KOPT-K1 (cell line): ENCODE results near the gene LILRA2.

ENCODE experiments used
- H3K27ac ChIP-seq: fragments of 200-600 bp; sonication (generic); 2 replicates; pipeline ENCODE4 v1.5.1; 2016; ENCODE audit warnings: antibody characterized with exemption, mild to moderate bottlenecking, low read depth, low read length; ENCODE audit not compliant: poor library complexity, severe bottlenecking
- H3K36me3 ChIP-seq: fragments of 200-600 bp; sonication (generic); 2 replicates; pipeline ENCODE4 v1.5.1; 2017; ENCODE audit warnings: antibody characterized with exemption, mild to moderate bottlenecking, low read length, moderate library complexity; ENCODE audit not compliant: insufficient read depth
- H3K9me3 ChIP-seq: fragments of 200-600 bp; sonication (generic); 2 replicates; pipeline ENCODE4 v1.5.1; 2017; ENCODE audit warnings: antibody characterized with exemption, low read length, mild to moderate bottlenecking; ENCODE audit not compliant: insufficient read depth, poor library complexity, severe bottlenecking

Gene LILRA2

DNA sequence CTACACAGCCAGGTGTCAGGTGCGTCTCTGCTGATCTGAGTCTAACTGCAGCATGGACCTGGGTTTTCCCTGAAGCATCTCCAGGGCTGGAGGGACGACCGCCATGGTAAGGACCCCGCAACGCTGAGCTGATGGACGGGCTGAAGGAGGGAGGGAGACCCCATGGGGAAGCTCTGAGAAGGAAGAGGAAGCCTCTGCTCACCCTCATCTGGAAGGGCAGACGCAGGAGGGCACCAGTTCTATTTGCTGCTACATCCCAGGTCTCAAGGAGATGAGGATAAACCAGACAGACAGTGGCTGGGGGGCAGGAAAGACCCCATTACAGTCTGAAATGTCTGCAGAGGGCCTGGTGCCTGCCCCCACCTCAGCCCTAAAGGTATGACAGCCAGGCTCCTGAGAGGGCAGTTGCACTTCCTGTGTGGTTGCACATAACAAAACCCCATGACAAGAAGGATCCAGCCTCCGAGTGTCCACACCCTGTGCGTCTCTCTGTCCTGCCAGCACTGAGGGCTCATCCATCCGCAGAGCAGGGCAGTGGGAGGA, at the start of gene LILRA2:
LILRA2 (plus strand) TSS at position 461 of the 543 bp plus-strand sequence. CDS start 89 bp downstream, outside the sequence.
- H3K9me3 ChIP-seq: no peaks in the 10 kb centered on the region
- H3K36me3 ChIP-seq: no peaks in the 10 kb centered on the region
- H3K27ac ChIP-seq: no peak within 1 kb of the TSS

DNA sequence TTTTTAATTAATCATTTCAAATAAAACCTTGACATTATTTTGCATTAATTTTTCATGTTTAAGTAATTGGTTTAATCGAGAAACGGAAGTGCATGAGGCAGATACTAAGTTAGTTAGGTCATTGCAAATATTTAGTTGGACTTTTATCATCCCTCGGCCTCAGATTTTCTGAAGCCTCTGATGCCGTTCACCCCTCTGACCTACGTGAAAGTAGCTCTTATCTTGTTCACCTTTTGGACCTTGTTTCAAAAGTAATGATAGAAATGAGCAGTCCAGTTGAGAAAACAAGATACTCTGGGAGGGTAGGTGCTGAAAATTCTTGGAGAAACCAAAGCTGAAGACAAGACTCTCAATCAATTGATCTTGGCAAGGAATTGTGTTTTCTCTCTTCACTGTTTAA, 48.0 kb upstream of the LILRA2 start:
- H3K9me3 ChIP-seq: no peaks in the 10 kb centered on the region
- no peak overlapping the region for H3K27ac ChIP-seq
- no peaks in the 10 kb centered on the region for H3K36me3 ChIP-seq

DNA sequence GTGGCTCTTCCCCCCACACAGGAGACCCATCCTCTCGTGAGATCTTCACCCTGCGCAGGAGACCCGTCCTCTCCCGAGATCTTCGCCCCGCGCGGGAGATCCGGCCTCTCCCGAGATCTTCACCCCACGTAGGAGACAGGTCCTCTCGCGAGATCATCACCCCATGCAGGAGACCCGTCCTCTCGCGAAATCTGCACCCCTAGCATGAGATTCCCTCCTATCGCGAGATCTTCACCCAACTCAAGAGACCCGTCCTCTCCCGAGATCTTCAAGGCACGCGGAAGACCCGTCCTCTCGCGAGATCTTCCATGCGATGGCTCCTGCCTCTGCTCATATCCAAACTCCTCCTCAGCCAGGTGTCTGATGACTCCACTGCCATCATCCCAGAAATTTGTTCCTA, 46.6 kb upstream of the LILRA2 start:
- Histone ChIP-seq H3K27ac (no peak overlapping the region), H3K36me3 (no peaks in the 10 kb centered on the region), H3K9me3 (no peaks in the 10 kb centered on the region)

DNA sequence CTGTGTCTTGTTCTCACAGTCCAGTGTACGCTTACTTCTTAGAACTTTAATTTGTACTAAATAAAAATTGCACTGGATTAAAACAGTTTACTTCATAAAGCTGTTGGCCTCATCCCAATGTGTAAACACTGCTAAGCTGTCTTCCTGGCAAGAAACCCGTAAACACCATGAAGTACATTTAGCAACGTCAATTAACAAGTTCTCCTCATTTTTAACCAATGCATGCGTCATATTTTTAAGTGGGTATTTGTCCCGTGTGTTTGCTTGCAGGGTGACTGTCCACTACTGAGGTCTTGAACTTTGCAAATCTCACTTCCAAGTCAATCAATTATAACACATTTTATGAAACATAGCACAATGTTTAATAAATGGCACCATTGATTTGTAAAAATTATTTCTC, 42.7 kb upstream of the LILRA2 start:
- Histone ChIP-seq H3K27ac (no peak overlapping the region), H3K36me3 (no peaks in the 10 kb centered on the region), H3K9me3 (no peaks in the 10 kb centered on the region)

DNA sequence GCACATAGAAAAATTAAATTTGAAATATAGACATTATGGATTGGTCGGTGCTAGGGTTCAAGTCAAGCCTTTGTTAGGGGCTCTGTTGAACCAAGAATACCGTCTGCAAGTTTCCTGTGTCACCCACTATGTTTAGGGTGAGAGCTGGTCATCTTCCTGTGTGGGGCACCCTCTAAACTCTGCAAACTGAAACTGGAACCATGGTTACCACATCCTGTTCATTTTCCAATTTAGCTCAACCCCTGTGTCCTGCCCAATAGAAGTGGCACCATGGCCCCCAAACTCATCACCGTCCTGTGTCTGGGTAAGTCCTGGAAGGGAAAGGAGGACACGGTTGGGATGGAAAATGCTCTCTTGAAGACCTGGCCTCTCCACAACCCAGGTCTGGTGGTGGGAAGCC, 41.1 kb upstream of the LILRA2 start:
- Histone ChIP-seq H3K36me3 (no peaks in the 10 kb centered on the region), H3K9me3 (no peaks in the 10 kb centered on the region), H3K27ac (no peak overlapping the region)

DNA sequence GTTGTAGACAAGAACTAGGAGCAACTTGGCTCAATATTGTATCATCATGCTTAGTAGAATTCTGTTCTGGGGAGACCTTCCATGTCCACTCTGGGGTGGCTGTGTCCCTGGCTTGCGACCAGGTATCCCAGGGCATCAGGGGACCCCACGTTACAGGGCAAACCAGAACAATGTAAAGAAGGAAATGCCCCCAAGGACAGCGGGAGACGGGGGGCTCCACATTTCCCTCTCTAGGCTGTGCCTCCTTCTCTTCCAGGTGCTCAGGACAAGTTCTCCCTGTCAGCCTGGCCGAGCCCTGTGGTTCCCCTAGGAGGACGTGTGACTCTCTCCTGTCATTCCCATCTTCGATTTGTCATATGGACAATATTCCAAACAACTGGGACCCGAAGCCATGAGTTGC, 40.1 kb upstream of the LILRA2 start:
- no peaks in the 10 kb centered on the region for H3K36me3 ChIP-seq

DNA sequence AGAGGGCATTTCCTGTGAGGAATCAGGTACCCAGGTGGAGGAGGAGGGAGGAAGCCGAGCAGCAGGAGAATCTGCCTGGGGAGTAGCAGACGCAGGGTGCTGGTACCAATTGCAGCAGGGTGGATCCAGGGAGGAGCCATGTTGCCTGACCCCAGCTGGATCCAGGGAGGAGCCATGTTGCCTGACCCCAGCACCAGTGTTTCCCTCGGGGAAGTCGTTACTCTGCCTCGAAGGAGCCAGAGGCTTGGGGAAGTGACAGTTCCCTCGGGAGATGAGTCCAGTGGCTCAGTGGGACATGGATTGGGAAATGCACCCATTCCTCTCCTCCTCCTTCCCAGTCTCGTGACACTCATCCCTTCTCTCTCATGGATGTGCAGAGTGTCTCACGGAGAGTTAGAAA, 39.4 kb upstream of the LILRA2 start:
- Histone ChIP-seq H3K36me3 (no peaks in the 10 kb centered on the region), H3K27ac (no peak overlapping the region), H3K9me3 (no peaks in the 10 kb centered on the region)

More for the DNA sequence above, 40.1 kb upstream of the LILRA2 start:
- Histone ChIP-seq H3K9me3 (no peaks in the 10 kb centered on the region), H3K27ac (no peak overlapping the region)

DNA sequence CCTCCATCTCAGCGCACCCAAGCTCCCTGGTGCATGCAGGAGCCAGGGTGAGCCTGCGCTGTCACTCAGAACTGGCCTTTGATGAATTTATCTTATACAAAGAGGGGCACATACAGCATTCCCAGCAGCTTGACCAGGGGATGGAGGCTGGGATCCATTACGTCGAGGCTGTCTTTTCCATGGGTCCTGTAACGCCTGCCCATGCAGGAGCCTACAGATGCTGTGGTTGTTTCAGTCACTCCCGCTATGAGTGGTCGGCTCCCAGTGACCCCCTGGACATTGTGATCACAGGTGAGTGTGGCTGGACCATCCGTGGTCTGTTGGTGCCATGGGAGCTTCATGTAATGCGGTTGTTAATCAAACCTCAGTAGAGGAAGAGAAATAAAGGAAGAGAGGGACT, 38.0 kb upstream of the LILRA2 start:
- no peaks in the 10 kb centered on the region for H3K9me3 ChIP-seq
- H3K36me3 ChIP-seq: no peaks in the 10 kb centered on the region
- no peak overlapping the region for H3K27ac ChIP-seq

DNA sequence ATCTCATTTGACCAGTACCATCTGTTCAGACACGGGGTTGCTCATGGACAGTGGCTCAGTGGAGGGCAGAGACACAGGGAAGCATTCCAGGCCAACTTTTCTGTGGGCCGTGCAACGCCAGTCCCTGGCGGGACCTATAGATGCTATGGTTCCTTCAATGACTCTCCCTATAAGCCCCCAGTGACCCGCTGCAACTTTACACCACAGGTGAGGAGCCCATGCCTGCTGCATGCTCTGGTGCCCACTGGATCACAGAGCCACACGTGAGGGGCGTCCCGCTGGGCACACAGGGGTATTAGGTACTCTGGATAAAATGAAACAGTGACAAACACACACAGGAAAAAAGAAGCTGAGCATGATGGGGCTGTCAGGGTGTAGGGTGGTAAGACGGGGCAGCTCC, 36.6 kb upstream of the LILRA2 start:
- H3K27ac ChIP-seq: no peak overlapping the region
- no peaks in the 10 kb centered on the region for H3K36me3 ChIP-seq
- no peaks in the 10 kb centered on the region for H3K9me3 ChIP-seq

DNA sequence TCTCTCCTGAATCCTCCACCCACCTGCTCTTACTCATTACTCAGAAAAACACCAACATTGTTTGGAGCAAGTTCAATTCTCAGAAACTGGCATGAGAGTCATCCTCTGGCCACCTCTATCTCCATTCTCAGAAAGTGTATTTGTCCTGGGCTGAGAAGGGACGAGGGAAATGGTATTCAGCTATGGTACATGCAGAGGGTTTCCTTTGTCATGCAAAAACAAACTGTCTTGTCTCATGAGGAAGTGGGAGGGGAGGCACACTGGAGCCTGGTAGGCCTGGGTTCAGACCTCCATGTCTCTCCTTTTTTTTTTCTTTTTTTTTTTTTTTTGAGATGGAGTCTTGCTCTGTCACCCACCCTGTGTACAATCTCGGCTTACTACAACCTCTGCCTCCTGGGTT, 31.9 kb upstream of the LILRA2 start:
- no peaks in the 10 kb centered on the region for H3K9me3 ChIP-seq
- H3K27ac ChIP-seq: no peak overlapping the region
- H3K36me3 ChIP-seq: no peaks in the 10 kb centered on the region

DNA sequence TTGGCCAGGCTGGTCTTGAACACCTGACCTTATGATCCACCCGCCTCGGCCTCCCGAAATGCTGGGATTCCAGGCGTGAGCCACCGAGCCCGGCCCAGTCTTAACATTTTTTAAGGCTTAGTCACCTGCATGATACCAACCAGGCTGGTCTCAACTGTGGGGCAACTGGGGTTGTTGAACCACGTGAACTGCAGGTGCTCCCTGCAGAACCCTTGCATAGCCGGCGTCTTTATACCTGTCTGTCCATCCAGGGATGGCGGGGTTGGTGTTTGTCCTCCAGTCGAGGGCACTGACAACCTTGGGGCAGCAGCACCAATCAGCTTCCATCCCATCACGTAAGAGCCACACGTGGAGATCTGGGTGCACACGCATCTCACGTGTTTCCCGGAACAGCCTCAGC, 24.8 kb upstream of the LILRA2 start:
- Histone ChIP-seq H3K36me3 (no peaks in the 10 kb centered on the region), H3K27ac (no peak overlapping the region), H3K9me3 (no peaks in the 10 kb centered on the region)

DNA sequence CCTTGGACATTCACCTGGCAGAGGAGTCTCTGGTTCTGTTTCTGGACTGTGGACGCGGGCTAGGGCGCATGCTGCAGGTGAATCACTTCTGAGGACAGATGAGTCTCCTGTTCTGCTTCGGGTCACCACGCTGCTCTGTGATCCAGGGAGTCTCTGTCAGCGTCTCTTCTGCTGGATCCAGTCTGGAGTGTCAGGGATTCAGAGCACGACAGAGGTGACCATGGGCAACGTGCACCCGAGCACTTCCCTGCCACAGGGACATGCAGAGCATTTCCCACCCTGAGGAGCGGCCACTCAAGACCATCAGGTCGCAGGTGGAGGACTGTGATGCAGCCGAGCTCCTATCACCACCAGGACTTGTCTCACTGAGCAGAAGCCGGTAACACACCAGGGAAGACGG, 24.4 kb upstream of the LILRA2 start:
- H3K27ac ChIP-seq: no peak overlapping the region
- H3K36me3 ChIP-seq: no peaks in the 10 kb centered on the region
- no peaks in the 10 kb centered on the region for H3K9me3 ChIP-seq

DNA sequence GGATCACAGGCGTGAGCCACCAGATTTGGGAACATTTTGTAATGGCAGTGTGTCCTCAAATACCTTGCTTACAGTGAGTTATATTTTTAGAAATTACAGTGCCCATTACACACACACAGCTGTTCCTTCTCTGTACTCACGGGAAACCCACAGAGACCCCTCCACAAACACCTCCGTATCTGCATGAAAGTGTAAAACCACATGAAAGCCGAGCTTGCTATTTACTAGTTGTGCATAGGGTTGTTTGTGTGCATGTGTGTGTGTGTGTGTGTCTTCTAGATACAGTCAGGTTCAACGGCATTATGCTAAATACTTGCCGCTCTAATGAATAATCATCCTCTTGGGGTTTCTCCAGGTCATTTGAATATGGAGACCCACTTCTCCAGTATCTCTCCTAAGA, 22.3 kb upstream of the LILRA2 start:
- H3K27ac ChIP-seq: no peak overlapping the region
- H3K9me3 ChIP-seq: no peaks in the 10 kb centered on the region
- no peaks in the 10 kb centered on the region for H3K36me3 ChIP-seq

DNA sequence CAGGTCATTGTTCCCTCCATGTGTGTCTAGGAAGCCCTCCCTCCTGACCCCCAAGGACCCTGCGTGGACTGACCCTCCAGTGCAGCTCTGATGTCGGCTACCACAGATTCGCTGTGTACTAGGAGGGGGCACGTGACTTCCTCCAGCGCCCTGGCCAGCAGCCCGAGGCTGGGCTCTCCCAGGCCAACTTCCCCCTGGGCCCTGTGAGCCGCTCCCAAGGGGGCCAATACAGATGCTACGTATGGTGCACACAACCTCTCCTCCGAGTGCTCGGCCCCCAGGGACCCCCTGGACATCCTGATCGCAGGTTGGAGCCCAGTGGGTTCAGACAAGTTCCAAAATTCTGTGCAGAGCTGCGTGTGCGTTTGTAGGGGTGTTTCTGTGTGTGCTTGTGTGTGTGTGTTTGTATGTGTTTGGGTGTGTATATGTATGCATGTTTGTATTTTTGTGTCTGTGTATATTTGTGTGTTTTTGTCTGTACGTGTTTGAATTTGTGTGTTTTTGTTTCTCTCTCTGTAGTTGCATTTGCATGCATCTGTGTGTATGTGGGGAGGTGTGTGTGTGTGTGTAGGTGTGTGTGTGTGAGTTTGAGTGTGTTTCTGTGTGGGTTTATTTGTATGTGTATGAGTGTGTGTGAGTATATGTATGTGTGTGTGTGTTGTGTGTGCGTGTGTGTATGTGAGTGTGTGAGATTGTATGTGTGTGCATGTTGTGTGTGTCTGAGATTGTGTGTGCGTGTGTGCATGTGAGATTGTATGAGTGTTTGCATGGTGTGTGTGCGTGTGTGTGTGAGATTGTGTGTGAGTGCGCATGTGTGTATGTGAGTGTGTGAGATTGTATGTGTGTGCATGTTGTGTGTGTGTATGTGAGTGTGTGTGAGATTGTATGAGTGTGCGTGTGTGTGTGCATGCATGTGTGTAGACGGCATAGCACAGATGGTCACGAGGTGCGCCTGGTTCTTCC, 21.4 kb upstream of the LILRA2 start:
- Histone ChIP-seq H3K9me3 (no peaks in the 10 kb centered on the region), H3K27ac (no peak overlapping the region), H3K36me3 (no peaks in the 10 kb centered on the region)

DNA sequence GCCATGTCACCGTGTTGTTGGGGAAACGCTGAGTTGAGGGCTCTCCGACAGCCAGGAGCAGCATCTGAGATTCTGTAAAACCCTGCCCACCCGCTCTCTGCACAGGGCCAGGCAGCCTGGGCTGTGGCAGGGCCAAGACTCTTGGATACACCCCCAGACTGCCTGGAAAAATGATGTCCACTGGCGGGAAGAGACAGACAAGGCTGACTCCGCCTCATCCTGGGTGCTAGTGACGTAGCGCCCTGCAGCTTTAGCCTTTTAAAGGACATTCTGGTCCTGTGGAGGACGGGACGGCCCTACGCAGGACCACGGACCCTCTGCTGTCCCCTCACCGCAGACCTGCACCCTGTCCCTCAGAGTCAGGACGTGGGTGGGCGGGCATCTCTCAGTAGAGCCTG, 20.7 kb upstream of the LILRA2 start:
- Histone ChIP-seq H3K36me3 (no peaks in the 10 kb centered on the region), H3K27ac (no peak overlapping the region), H3K9me3 (no peaks in the 10 kb centered on the region)

DNA sequence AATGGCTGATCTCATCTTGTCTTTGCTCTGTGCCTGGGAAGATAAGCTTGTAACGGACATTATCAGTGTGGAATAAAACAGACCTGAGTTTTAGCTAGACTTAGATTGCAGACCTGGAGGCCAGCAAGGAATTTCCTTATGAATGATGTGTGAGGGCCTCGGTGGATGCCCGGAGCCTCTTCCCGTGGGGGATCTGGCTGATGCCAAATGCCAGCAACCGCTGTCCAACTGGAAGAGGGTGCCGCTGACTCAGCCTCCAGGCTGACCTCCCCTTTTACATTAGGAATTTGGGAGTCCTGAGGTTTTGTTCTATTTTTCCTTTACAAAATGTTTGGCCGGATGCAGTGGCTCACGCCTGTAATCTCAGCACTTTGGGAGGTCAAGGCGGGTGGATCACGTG, 19.6 kb upstream of the LILRA2 start:
- Histone ChIP-seq H3K36me3 (no peaks in the 10 kb centered on the region), H3K27ac (no peak overlapping the region), H3K9me3 (no peaks in the 10 kb centered on the region)
